Measurements from ENCODE around the gene OTOP3.

GRCh38 chr17:74951680-74952421 lies 16.2 kb downstream of the OTOP3 start:
- TF ChIP-seq CTCF (IDR thresholded peaks at IDR 0.05; ENCODE audit: low read depth, low read length) (no peak), EZH2phosphoT487 (IDR thresholded peaks at IDR 0.05; ENCODE audit: low read depth) (no peak)

Measured in OCI-LY3 (cell line).